Measurements from ENCODE around the gene ATP6V0E1. TPM values are rescaled to one million over a fixed set of nuclear protein-coding genes. Genes with fewer than 3 reads are reported as not detected.

ATP6V0E1 gene
- total RNA-seq, 2 donors from 2014 or later: 41.2 to 68.7 TPM

DNA sequence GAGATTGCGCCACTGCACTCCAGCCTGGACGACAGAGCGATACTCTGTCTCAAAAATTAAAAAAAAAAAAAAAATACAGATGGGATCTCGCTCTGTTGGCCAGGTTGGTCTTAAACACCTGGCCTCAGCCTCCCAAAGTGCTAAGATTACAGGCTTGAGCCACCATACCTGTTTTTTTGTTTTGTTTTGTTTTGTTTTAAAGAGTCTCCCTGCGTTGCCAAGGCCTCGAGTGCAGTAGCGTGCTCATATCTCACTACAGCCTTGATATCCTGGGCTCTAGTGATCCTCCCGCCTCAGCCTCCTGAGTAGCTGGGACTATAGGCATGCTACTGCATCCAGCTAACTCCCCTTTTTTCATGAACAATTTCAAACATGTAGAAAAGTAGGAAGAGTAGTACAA, 7.2 kb downstream of the ATP6V0E1 start:
- Histone ChIP-seq H3K4me1 (peaks cover 13% of the 10 kb centered on the region), H3K27me3 (no peaks in the 10 kb centered on the region), H3K9me3 (no peaks in the 10 kb centered on the region), H3K36me3 (replicated peaks in 1 of 2; ENCODE audit: insufficient read depth in 1 of 2, low read depth in 2 of 2) (peaks cover 0 to 6% of the 10 kb centered on the region in 2 donors), H3K27ac (no peak overlapping the region), H3K4me3 (no peak overlapping the region)
- no peak for TF ChIP-seq POLR2A (IDR thresholded peaks at IDR 0.05)
- DNase-seq (no peak), ATAC-seq (no peak)
- intact Hi-C loops (cut with DNase I): no loop called here
- WGBS, 2 donors: 88 to 90% methylated on average over 8 of the region's 8 CpGs

DNA sequence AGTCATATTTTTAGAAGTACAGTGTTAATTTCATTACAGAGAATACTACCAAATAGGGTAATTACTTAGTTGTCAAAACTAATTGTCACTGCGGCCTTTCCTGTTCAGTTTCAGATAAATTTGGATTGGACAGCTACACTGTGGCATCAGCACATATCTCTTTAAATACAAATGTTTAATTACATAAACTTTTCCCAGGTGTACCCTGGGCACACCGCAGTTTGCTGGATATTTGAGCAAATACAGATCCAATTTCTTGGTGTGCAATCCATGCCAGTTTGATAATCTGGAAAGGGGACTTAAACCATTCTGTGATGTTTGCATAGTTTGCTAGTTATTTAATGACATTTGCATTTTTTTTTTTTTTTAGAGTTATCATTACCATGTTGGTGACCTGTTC, 10.8 kb downstream of the ATP6V0E1 start:
- ATAC-seq: no peak
- peaks cover 14% of the 10 kb centered on the region for H3K4me1 ChIP-seq
- intact Hi-C loops (cut with DNase I): no loop called here
- TF ChIP-seq, protein P1, sequence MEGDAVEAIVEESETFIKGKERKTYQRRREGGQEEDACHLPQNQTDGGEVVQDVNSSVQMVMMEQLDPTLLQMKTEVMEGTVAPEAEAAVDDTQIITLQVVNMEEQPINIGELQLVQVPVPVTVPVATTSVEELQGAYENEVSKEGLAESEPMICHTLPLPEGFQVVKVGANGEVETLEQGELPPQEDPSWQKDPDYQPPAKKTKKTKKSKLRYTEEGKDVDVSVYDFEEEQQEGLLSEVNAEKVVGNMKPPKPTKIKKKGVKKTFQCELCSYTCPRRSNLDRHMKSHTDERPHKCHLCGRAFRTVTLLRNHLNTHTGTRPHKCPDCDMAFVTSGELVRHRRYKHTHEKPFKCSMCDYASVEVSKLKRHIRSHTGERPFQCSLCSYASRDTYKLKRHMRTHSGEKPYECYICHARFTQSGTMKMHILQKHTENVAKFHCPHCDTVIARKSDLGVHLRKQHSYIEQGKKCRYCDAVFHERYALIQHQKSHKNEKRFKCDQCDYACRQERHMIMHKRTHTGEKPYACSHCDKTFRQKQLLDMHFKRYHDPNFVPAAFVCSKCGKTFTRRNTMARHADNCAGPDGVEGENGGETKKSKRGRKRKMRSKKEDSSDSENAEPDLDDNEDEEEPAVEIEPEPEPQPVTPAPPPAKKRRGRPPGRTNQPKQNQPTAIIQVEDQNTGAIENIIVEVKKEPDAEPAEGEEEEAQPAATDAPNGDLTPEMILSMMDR (IDR thresholded peaks at IDR 0.05): no peak
- TF ChIP-seq POLR2A (IDR thresholded peaks at IDR 0.05): no peak
- no peak for DNase-seq
- 36 to 48% methylated on average over 2 of the region's 2 CpGs for WGBS, 2 donors
- H3K4me3 ChIP-seq: no peak overlapping the region
- no peak overlapping the region for H3K27ac ChIP-seq
- H3K27me3 ChIP-seq: no peaks in the 10 kb centered on the region
- H3K9me3 ChIP-seq: no peaks in the 10 kb centered on the region
- peaks cover 0 to 6% of the 10 kb centered on the region in 2 donors for H3K36me3 ChIP-seq (replicated peaks in 1 of 2; ENCODE audit: insufficient read depth in 1 of 2, low read depth in 2 of 2)

- 65 to 76% methylated on average over 3 of the region's 3 CpGs for WGBS, 2 donors
- DNase-seq (no peak), ATAC-seq (peak; percentile 47)
- intact Hi-C loops (cut with DNase I): no loop called here
- Histone ChIP-seq H3K4me3 (no peak overlapping the region), H3K36me3 (replicated peaks in 1 of 2; ENCODE audit: insufficient read depth in 1 of 2, low read depth in 2 of 2) (peaks cover 0 to 6% of the 10 kb centered on the region in 2 donors), H3K9me3 (no peaks in the 10 kb centered on the region), H3K27ac (peak overlapping the region in 2 of 4 donors; percentile 24 to 53), H3K4me1 (peaks cover 22% of the 10 kb centered on the region), H3K27me3 (no peaks in the 10 kb centered on the region)
- TF ChIP-seq POLR2A (IDR thresholded peaks at IDR 0.05): no peak
- TF ChIP-seq, protein P1 (IDR thresholded peaks at IDR 0.05): no peak
Observed at GRCh38 chr5:172999372-172999973, 15.9 kb downstream of the ATP6V0E1 start.

DNA sequence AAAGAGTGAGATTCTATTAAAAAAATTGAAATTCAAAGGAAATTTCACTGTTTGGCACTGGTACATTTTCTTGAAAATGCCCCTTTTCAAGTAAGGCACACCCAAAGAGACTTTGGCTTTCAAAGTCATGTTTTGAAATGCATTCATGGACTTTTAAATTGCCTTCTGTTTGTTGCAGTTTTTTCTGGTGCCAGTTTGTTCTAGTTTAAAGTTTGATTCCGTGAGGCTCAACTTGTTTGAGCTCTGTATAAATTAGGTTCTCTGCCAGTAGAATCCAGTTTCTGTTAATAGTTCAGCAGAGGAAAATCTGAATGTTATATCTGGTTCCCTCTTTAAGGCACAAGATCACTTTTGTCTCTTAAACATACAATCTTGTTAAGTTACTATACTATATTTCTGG, 16.4 kb downstream of the ATP6V0E1 start:
- H3K4me1 ChIP-seq: peaks cover 19% of the 10 kb centered on the region
- no peak for ATAC-seq
- TF ChIP-seq, protein P1 (IDR thresholded peaks at IDR 0.05): no peak
- no peak for TF ChIP-seq POLR2A (IDR thresholded peaks at IDR 0.05)

GRCh38 chr5:173001229-173001841, 17.8 kb downstream of the ATP6V0E1 start:
- Histone ChIP-seq H3K36me3 (replicated peaks in 1 of 2; ENCODE audit: insufficient read depth in 1 of 2, low read depth in 2 of 2) (no peaks in the 10 kb centered on the region), H3K4me3 (no peak overlapping the region), H3K27ac (no peak overlapping the region), H3K9me3 (no peaks in the 10 kb centered on the region), H3K4me1 (peaks cover 19% of the 10 kb centered on the region), H3K27me3 (no peaks in the 10 kb centered on the region)
- ATAC-seq (no peak), DNase-seq (no peak)
- TF ChIP-seq, protein P1 (IDR thresholded peaks at IDR 0.05): no peak
- no peak for TF ChIP-seq POLR2A (IDR thresholded peaks at IDR 0.05)
- WGBS, 2 donors: 79 to 83% methylated on average over 9 of the region's 9 CpGs
- intact Hi-C loops (cut with DNase I): no loop called here

More for the DNA sequence above, 16.4 kb downstream of the ATP6V0E1 start:
- intact Hi-C loops (cut with DNase I): no loop called here
- peak overlapping the region in 3 of 4 donors; percentile 6 to 53 (median 24) for H3K27ac ChIP-seq
- 11 to 58% methylated on average over 1 of the region's 1 CpG for WGBS, 2 donors
- no peaks in the 10 kb centered on the region for H3K27me3 ChIP-seq
- no peak for DNase-seq
- no peak overlapping the region for H3K4me3 ChIP-seq
- H3K9me3 ChIP-seq: no peaks in the 10 kb centered on the region
- peaks cover 0 to 6% of the 10 kb centered on the region in 2 donors for H3K36me3 ChIP-seq (replicated peaks in 1 of 2; ENCODE audit: insufficient read depth in 1 of 2, low read depth in 2 of 2)

Measured in body of pancreas (tissue), 4 donors.